Endothelial cell of umbilical vein (primary cell): ENCODE data around the gene SLC25A34. TPM values are rescaled to one million over a fixed set of nuclear protein-coding genes. Genes with fewer than 3 reads are reported as not detected.

Experiments
- BruUV-seq: library from RNA; stranded (reverse); fragments of 400-500 nt; replicated peaks from 2 replicates; lab custom pipeline; 2021; lab: Mats Ljungman, UMichigan
- CTCF ChIA-PET: fragments of 300-600, 350-600 bp; sonication (Branson Sonifier 250); formaldehyde crosslinking; loops from one replicate; lab custom pipeline; 2021; ENCODE audit warnings: antibody characterized with exemption, inconsistent platforms; lab: Charles Lee
- POLR2A ChIA-PET: fragments of 300-600, 350-600 bp; sonication (Branson Sonifier 250); formaldehyde crosslinking; loops from one replicate; lab custom pipeline; 2021; ENCODE audit warnings: antibody characterized with exemption, inconsistent platforms; lab: Charles Lee
- DNase-seq: peaks from one replicate; pipeline ENCODE4 v3.0.0-alpha.2; 2011; ENCODE audit warnings: low read depth, low spot score
- FAIRE-seq: peaks from 2 replicates; lab custom pipeline; 2011; peaks lifted over from hg19 to GRCh38; lab: Jason Lieb, UNC
- H2AFZ ChIP-seq: 2 replicates; pipeline ENCODE4 v1.6.0; 2012; ENCODE audit warnings: low read depth, low read length, control low read depth, inconsistent platforms
- H3K27ac ChIP-seq: 2 replicates; pipeline ENCODE4 v1.5.1; 2011; ENCODE audit warnings: low read depth, mild to moderate bottlenecking, control low read depth, low read length, moderate library complexity; ENCODE audit not compliant: insufficient read depth
- H3K27me3 ChIP-seq, 2 experiments: 2 replicates each; pipeline versions ENCODE4 v1.6.0 to v1.6.1; 2011; ENCODE audit warnings: low read length in 2 of 2, mixed read lengths in 1 of 2; ENCODE audit not compliant: control insufficient read depth in 2 of 2, insufficient read depth in 2 of 2
- H3K36me3 ChIP-seq, 2 experiments: 2 replicates in 1 of 2; 3 replicates in 1 of 2; pipeline ENCODE4 v1.5.1; 2011; ENCODE audit warnings: low read length in 2 of 2, mild to moderate bottlenecking in 1 of 2, moderate library complexity in 1 of 2; ENCODE audit not compliant: control insufficient read depth in 2 of 2, insufficient read depth in 2 of 2; ENCODE audit errors: extremely low read depth in 1 of 2
- H3K4me1 ChIP-seq: 3 replicates; pipeline ENCODE4 v1.5.1; 2011; ENCODE audit warnings: mild to moderate bottlenecking, low read length; ENCODE audit not compliant: control insufficient read depth, insufficient read depth; ENCODE audit errors: extremely low read depth
- H3K4me2 ChIP-seq: 2 replicates; pipeline ENCODE4 v1.6.1; 2011; ENCODE audit warnings: low read length, control low read depth, mixed read lengths; ENCODE audit not compliant: insufficient read depth
- H3K4me3 ChIP-seq, 3 experiments: fragments of 200-600 bp in 1 of 3; sonication (generic), shearing (Covaris generic) in 1 of 3; replicated peaks in 1 of 3; 2 replicates each; pipeline ENCODE4 v1.5.1; 2011 to 2016; ENCODE audit warnings: control low read depth in 3 of 3, low read length in 3 of 3, mild to moderate bottlenecking in 2 of 3, inconsistent platforms in 1 of 3, low read depth in 1 of 3, moderate library complexity in 1 of 3; ENCODE audit not compliant: insufficient read depth in 1 of 3
- H3K79me2 ChIP-seq: 2 replicates; pipeline ENCODE4 v1.6.0; 2012; ENCODE audit warnings: low read length, inconsistent platforms; ENCODE audit not compliant: control insufficient read depth, insufficient read depth
- H3K9ac ChIP-seq: replicated peaks from 2 replicates; pipeline ENCODE3; 2011; ENCODE audit warnings: low read length, control low read depth; ENCODE audit not compliant: insufficient read depth; ENCODE audit errors: extremely low read depth
- H3K9me1 ChIP-seq: replicated peaks from 3 replicates; pipeline ENCODE4 v1.6.0; 2011; ENCODE audit warnings: mild to moderate bottlenecking, low read length; ENCODE audit not compliant: control insufficient read depth, insufficient read depth; ENCODE audit errors: extremely low read depth
- H3K9me3 ChIP-seq: replicated peaks from 2 replicates; pipeline ENCODE4 v1.5.1; 2012; ENCODE audit warnings: low read length, inconsistent platforms; ENCODE audit not compliant: control insufficient read depth, insufficient read depth
- H4K20me1 ChIP-seq: replicated peaks from 2 replicates; pipeline ENCODE3; 2011; ENCODE audit warnings: mild to moderate bottlenecking, low read length; ENCODE audit not compliant: control insufficient read depth, insufficient read depth; ENCODE audit errors: extremely low read depth
- EZH2 ChIP-seq: IDR thresholded peaks from 2 replicates; pipeline ENCODE4 v1.6.1; 2012; ENCODE audit warnings: borderline replicate concordance, low read depth, mild to moderate bottlenecking, moderate library complexity, low read length, inconsistent platforms; ENCODE audit not compliant: severe bottlenecking
- FOS ChIP-seq: IDR thresholded peaks from 2 replicates; pipeline ENCODE4 v1.6.1; 2011; ENCODE audit warnings: mild to moderate bottlenecking, low read length, moderate library complexity, borderline replicate concordance; ENCODE audit not compliant: insufficient read depth
- GATA2 ChIP-seq: IDR thresholded peaks from 2 replicates; pipeline ENCODE4 v1.7.0; 2011; ENCODE audit warnings: low read depth, mild to moderate bottlenecking, moderate library complexity, mixed read lengths, low read length; ENCODE audit not compliant: insufficient read length, insufficient read depth
- JUN ChIP-seq: IDR thresholded peaks from 2 replicates; pipeline ENCODE4 v1.6.1; 2011; ENCODE audit warnings: borderline replicate concordance, low read depth; ENCODE audit not compliant: insufficient read length, insufficient read depth
- MAX ChIP-seq: IDR thresholded peaks from 2 replicates; pipeline ENCODE4 v1.6.1; 2011; ENCODE audit not compliant: insufficient read depth, insufficient read length
- MYC ChIP-seq: IDR thresholded peaks from one replicate; pipeline ENCODE4 v1.6.1; 2011; ENCODE audit warnings: mild to moderate bottlenecking, low read depth, low read length
- POLR2A ChIP-seq: IDR thresholded peaks from 2 replicates; pipeline ENCODE4 v1.6.1; 2012; ENCODE audit warnings: low read depth, mild to moderate bottlenecking, control low read depth, low read length
- POLR2AphosphoS5 ChIP-seq: IDR thresholded peaks from 2 replicates; pipeline ENCODE4 v1.6.1; 2012; ENCODE audit warnings: low read depth, mild to moderate bottlenecking, control low read depth, low read length, moderate library complexity; ENCODE audit not compliant: insufficient read depth
- dilution Hi-C: fragments of 300-500 bp; cut with MboI; formaldehyde crosslinking; loops from one replicate; pipeline ENCODE4 v1.15.0; 2019; ENCODE audit warnings: low sequenced_read_pairs; ENCODE audit not compliant: extremely low pct_ligation_motif_present
- intact Hi-C: fragments of 100-400 bp; cut with micrococcal nuclease; formaldehyde crosslinking; loops from one replicate; pipeline ENCODE4 v1.10.0; 2022
- polyA plus RNA-seq, 4 experiments: library from polyadenylated mRNA; depleted of rRNA in 3 of 4; stranded (reverse) in 3 of 4; unstranded in 1 of 4; fragments of >200 nt; gene quantifications; 2 replicates each; pipeline versions ENCODE4 v1.2.1 to v1.2.3, GENCODE V29; 2011 to 2012; ENCODE audit warnings: missing spikeins in 1 of 4
- total RNA-seq: library from RNA; stranded (reverse); gene quantifications from 2 replicates; pipeline ENCODE4 v1.2.3, GENCODE V29; 2021
- TF ChIP-seq, protein P1 (sequence below), 2 donors: IDR thresholded peaks; 1 replicate in 1 of 2; 2 replicates in 1 of 2; pipeline ENCODE4 v1.5.1; 2011; ENCODE audit warnings: low read length in 2 of 2, mild to moderate bottlenecking in 2 of 2, moderate library complexity in 2 of 2, control low read depth in 1 of 2, inconsistent platforms in 1 of 2, low read depth in 1 of 2; ENCODE audit not compliant: insufficient read depth in 1 of 2; ENCODE audit errors: extremely low read depth in 1 of 2

SLC25A34 gene
- total and polyA plus RNA-seq, 2 donors (not counting 3 experiments of a cell fraction or from before 2014, with no cell fraction given) = 0.90 to 1.1 TPM

GRCh38 chr1:15728937-15729657, 7.0 kb upstream of the SLC25A34 start:
- Histone ChIP-seq H3K79me2 (no peaks in the 10 kb centered on the region), H3K4me3 (no peak overlapping the region), H3K9me1 (no peaks in the 10 kb centered on the region), H3K4me2 (no peak overlapping the region), H3K9me3 (no peaks in the 10 kb centered on the region), H3K27ac (no peak overlapping the region), H4K20me1 (no peaks in the 10 kb centered on the region), H3K9ac (no peak overlapping the region), H3K27me3 (no peaks in the 10 kb centered on the region), H3K36me3 (peaks cover 9 to 64% of the 10 kb centered on the region in 2 experiments), H3K4me1 (no peaks in the 10 kb centered on the region), H2AFZ (no peak overlapping the region)
- ChIA-PET POLR2A (no interaction called here), CTCF (no interaction called here)
- intact Hi-C loops = no loop called here
- no peak for FAIRE-seq
- DNase-seq = no peak
- TF ChIP-seq EZH2 (no peak), MAX (no peak), MYC (no peak), POLR2AphosphoS5 (no peak)
- no TSS peak for BruUV-seq
- dilution Hi-C loops = no loop called here

GRCh38 chr1:15730423-15730822, 5.6 kb upstream of the SLC25A34 start:
- no TSS peak for BruUV-seq
- Histone ChIP-seq H3K9me1 (no peaks in the 10 kb centered on the region), H4K20me1 (no peaks in the 10 kb centered on the region), H3K9ac (no peak overlapping the region), H2AFZ (no peak overlapping the region), H3K79me2 (no peaks in the 10 kb centered on the region), H3K4me3 (no peak overlapping the region), H3K36me3 (peaks cover 9 to 66% of the 10 kb centered on the region in 2 experiments), H3K27me3 (no peaks in the 10 kb centered on the region), H3K4me2 (no peak overlapping the region), H3K4me1 (no peaks in the 10 kb centered on the region), H3K9me3 (no peaks in the 10 kb centered on the region), H3K27ac (no peak overlapping the region)
- POLR2A ChIA-PET = no interaction called here
- intact Hi-C loops (no loop called here), dilution Hi-C loops (no loop called here)
- no peak for FAIRE-seq
- DNase-seq = no peak
- CTCF ChIA-PET = interaction anchor here (0.7 kb wide), 1 partner anchor 16 kb away, joined by 3 read pairs; no protein-coding TSS in a partner anchor
- TF ChIP-seq EZH2 (no peak), MYC (no peak), POLR2A (no peak), MAX (no peak), GATA2 (no peak), POLR2AphosphoS5 (no peak), FOS (no peak), JUN (no peak)
- TF ChIP-seq, protein P1, sequence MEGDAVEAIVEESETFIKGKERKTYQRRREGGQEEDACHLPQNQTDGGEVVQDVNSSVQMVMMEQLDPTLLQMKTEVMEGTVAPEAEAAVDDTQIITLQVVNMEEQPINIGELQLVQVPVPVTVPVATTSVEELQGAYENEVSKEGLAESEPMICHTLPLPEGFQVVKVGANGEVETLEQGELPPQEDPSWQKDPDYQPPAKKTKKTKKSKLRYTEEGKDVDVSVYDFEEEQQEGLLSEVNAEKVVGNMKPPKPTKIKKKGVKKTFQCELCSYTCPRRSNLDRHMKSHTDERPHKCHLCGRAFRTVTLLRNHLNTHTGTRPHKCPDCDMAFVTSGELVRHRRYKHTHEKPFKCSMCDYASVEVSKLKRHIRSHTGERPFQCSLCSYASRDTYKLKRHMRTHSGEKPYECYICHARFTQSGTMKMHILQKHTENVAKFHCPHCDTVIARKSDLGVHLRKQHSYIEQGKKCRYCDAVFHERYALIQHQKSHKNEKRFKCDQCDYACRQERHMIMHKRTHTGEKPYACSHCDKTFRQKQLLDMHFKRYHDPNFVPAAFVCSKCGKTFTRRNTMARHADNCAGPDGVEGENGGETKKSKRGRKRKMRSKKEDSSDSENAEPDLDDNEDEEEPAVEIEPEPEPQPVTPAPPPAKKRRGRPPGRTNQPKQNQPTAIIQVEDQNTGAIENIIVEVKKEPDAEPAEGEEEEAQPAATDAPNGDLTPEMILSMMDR (IDR thresholded peaks at IDR 0.05; ENCODE audit: extremely low read depth in 1 of 2, insufficient read depth in 1 of 2, low read depth in 1 of 2, low read length in 2 of 2) = no peak
